Tibial artery (tissue), 4 donors: ENCODE results near the gene SLC24A3.

ENCODE experiments used
- DNase-seq, 2 donors: peaks; one replicate each; pipeline ENCODE4 v3.0.0-alpha.2; 2019
- H3K27ac ChIP-seq, 2 donors: fragments of 200-600 bp; sonication (generic) in 1 of 2; 1 replicate in 1 of 2; 2 replicates in 1 of 2; pipeline ENCODE4 v1.5.1; 2018 to 2019; ENCODE audit warnings: mild to moderate bottlenecking in 1 of 2
- H3K27me3 ChIP-seq, 2 donors: fragments of 200-600 bp; sonication (generic) in 1 of 2; one replicate each; pipeline versions ENCODE4 v1.5.1 to v1.6.0; 2016 to 2019
- H3K36me3 ChIP-seq, 3 donors: fragments of 200-600 bp; sonication (generic) in 2 of 3; one replicate each; pipeline ENCODE4 v1.5.1; 2016 to 2019; ENCODE audit warnings: mild to moderate bottlenecking in 2 of 3
- H3K4me1 ChIP-seq, 4 donors: fragments of 200-600 bp; sonication (generic) in 2 of 4; 1 replicate in 3 of 4; 2 replicates in 1 of 4; pipeline ENCODE4 v1.5.1; 2016 to 2019
- H3K4me3 ChIP-seq, 2 donors: fragments of 200-600 bp; sonication (generic) in 1 of 2; 1 replicate in 1 of 2; 2 replicates in 1 of 2; pipeline ENCODE4 v1.5.1; 2018 to 2019; ENCODE audit warnings: mild to moderate bottlenecking in 2 of 2
- H3K9me3 ChIP-seq, 3 donors: fragments of 200-600 bp; sonication (generic) in 1 of 3; one replicate each; pipeline ENCODE4 v1.5.1; 2016 to 2019
- CTCF ChIP-seq, 2 experiments: fragments of 200-600 bp in 1 of 2; fragments of 450-650 bp in 1 of 2; IDR thresholded peaks; one replicate each; pipeline ENCODE4 v1.5.1; 2017 to 2019; ENCODE audit warnings: antibody characterized with exemption in 2 of 2, mild to moderate bottlenecking in 1 of 2, moderate library complexity in 1 of 2
- intact Hi-C: fragments of 100-400 bp; cut with DNase I; formaldehyde crosslinking; loops from one replicate; pipeline ENCODE4 v1.15.0; 2023; ENCODE audit warnings: low total_unique reads

The SLC24A3 gene

GRCh38 chr20:19211252-19211651, 1.2 kb upstream of the SLC24A3 start:
- H3K27ac ChIP-seq = peak overlapping the region; percentile 79 to 84
- TF ChIP-seq CTCF (IDR thresholded peaks at IDR 0.05) = no peak
- intact Hi-C loops = loop anchor here (5.0 kb wide), 1 partner anchor 286 kb away; no protein-coding TSS in a partner anchor
- no peaks in the 10 kb centered on the region for H3K9me3 ChIP-seq
- DNase-seq = no peak
- no peaks in the 10 kb centered on the region for H3K27me3 ChIP-seq
- H3K4me1 ChIP-seq = peaks cover 0 to 45% (median 27%) of the 10 kb centered on the region in 4 donors
- peak overlapping the region; percentile 80 to 81 for H3K4me3 ChIP-seq
- no peaks in the 10 kb centered on the region for H3K36me3 ChIP-seq

GRCh38 chr20:19211661-19212468, 577 bp upstream of the SLC24A3 start:
- Histone ChIP-seq H3K9me3 (no peaks in the 10 kb centered on the region), H3K27ac (peak overlapping the region; percentile 79 to 84), H3K4me3 (peak overlapping the region; percentile 80 to 81), H3K4me1 (peaks cover 0 to 51% (median 27%) of the 10 kb centered on the region in 4 donors), H3K27me3 (no peaks in the 10 kb centered on the region), H3K36me3 (no peaks in the 10 kb centered on the region)
- intact Hi-C loops = loop anchor here (5.0 kb wide), 1 partner anchor 285 kb away; no protein-coding TSS in a partner anchor
- DNase-seq = peak in 1 of 2 donors; percentile 72
- peak in 1 of 2 experiments; percentile 8 for TF ChIP-seq CTCF (IDR thresholded peaks at IDR 0.05)

- Histone ChIP-seq H3K4me1 (peaks cover 0 to 51% (median 25%) of the 10 kb centered on the region in 4 donors), H3K36me3 (no peaks in the 10 kb centered on the region), H3K27ac (peak overlapping the region; percentile 79 to 84), H3K9me3 (no peaks in the 10 kb centered on the region), H3K4me3 (peak overlapping the region; percentile 80 to 81), H3K27me3 (no peaks in the 10 kb centered on the region)
- DNase-seq = peak; percentile 68 to 87
- intact Hi-C loops = loop anchor here (5.0 kb wide), 1 partner anchor 284 kb away; no protein-coding TSS in a partner anchor
- peak; percentile 54 to 56 for TF ChIP-seq CTCF (IDR thresholded peaks at IDR 0.05)
Measured at GRCh38 chr20:19212821-19213502, 520 bp downstream of the SLC24A3 start.

- Histone ChIP-seq H3K27ac (peak overlapping the region; percentile 79 to 84), H3K4me3 (peak overlapping the region; percentile 80 to 81), H3K9me3 (no peaks in the 10 kb centered on the region), H3K4me1 (peaks cover 0 to 58% (median 25%) of the 10 kb centered on the region in 4 donors), H3K36me3 (no peaks in the 10 kb centered on the region), H3K27me3 (no peaks in the 10 kb centered on the region)
- intact Hi-C loops = loop anchor here (5.0 kb wide), 1 partner anchor 283 kb away; no protein-coding TSS in a partner anchor
- no peak for DNase-seq
- TF ChIP-seq CTCF (IDR thresholded peaks at IDR 0.05) = no peak
Measured at GRCh38 chr20:19213946-19214490, 1.6 kb downstream of the SLC24A3 start.

- intact Hi-C loops = no loop called here
- Histone ChIP-seq H3K9me3 (no peaks in the 10 kb centered on the region), H3K36me3 (no peaks in the 10 kb centered on the region), H3K27me3 (no peaks in the 10 kb centered on the region), H3K27ac (no peak overlapping the region), H3K4me3 (no peak overlapping the region), H3K4me1 (peaks cover 0 to 37% (median 6%) of the 10 kb centered on the region in 4 donors)
- TF ChIP-seq CTCF (IDR thresholded peaks at IDR 0.05) = no peak
- DNase-seq = no peak
Measured at GRCh38 chr20:19218411-19218810, 6.0 kb downstream of the SLC24A3 start.
